Hepatocyte (in vitro differentiated cells): ENCODE results near the gene INSR. TPM values are rescaled to one million over a fixed set of nuclear protein-coding genes. Genes with fewer than 3 reads are reported as not detected.
A peak's percentile ranks its signal among the peaks of the same experiment; 100 is the strongest.

Source experiments
- DNase-seq: peaks from one replicate; pipeline ENCODE4 v3.0.0-alpha.2; 2016; ENCODE audit warnings: low spot score
- H2AFZ ChIP-seq: fragments of 200-600 bp; sonication (generic); 2 replicates; pipeline ENCODE4 v1.6.0; 2016; ENCODE audit warnings: antibody characterized with exemption, mild to moderate bottlenecking
- H3K27ac ChIP-seq: fragments of 200-600 bp; sonication (generic); 2 replicates; pipeline ENCODE4 v1.5.1; 2016; ENCODE audit warnings: mild to moderate bottlenecking
- H3K27me3 ChIP-seq: fragments of 200-600 bp; sonication (generic); 2 replicates; pipeline ENCODE4 v1.6.1; 2016
- H3K36me3 ChIP-seq: fragments of 200-600 bp; sonication (generic); replicated peaks from 2 replicates; pipeline ENCODE4 v1.5.1; 2016; ENCODE audit warnings: low read depth; ENCODE audit not compliant: insufficient read depth
- H3K4me1 ChIP-seq: fragments of 200-600 bp; sonication (generic); 2 replicates; pipeline ENCODE4 v1.5.1; 2016; ENCODE audit warnings: mild to moderate bottlenecking, moderate library complexity; ENCODE audit not compliant: insufficient read depth
- H3K4me2 ChIP-seq: fragments of 200-600 bp; sonication (generic); 2 replicates; pipeline ENCODE4 v1.6.0; 2016
- H3K4me3 ChIP-seq: fragments of 200-600 bp; sonication (generic); 2 replicates; pipeline ENCODE4 v1.5.1; 2016; ENCODE audit warnings: mild to moderate bottlenecking
- H3K79me2 ChIP-seq: fragments of 200-600 bp; sonication (generic); 2 replicates; pipeline ENCODE4 v1.6.0; 2017; ENCODE audit warnings: mild to moderate bottlenecking
- H3K9me2 ChIP-seq: fragments of 200-600 bp; sonication (generic); replicated peaks from 2 replicates; pipeline ENCODE4 v1.6.0; 2017; ENCODE audit warnings: mild to moderate bottlenecking; ENCODE audit not compliant: insufficient read depth
- H3K9me3 ChIP-seq: fragments of 200-600 bp; sonication (generic); 2 replicates; pipeline ENCODE4 v1.5.1; 2016; ENCODE audit warnings: low read depth, mild to moderate bottlenecking
- H4K20me1 ChIP-seq: fragments of 200-600 bp; sonication (generic); 2 replicates; pipeline ENCODE4 v1.6.0; 2016; ENCODE audit warnings: mild to moderate bottlenecking; ENCODE audit not compliant: insufficient read depth, poor library complexity, severe bottlenecking
- CTCF ChIP-seq: fragments of 200-600 bp; sonication (generic); IDR thresholded peaks from 2 replicates; pipeline ENCODE4 v1.5.1; 2016; ENCODE audit warnings: antibody characterized with exemption, mild to moderate bottlenecking; ENCODE audit not compliant: poor library complexity
- EZH2 ChIP-seq: fragments of 200-600 bp; sonication (generic); IDR thresholded peaks from 2 replicates; pipeline ENCODE4 v1.6.1; 2016; ENCODE audit warnings: antibody characterized with exemption, mild to moderate bottlenecking, borderline replicate concordance
- EZH2phosphoT487 ChIP-seq: fragments of 200-600 bp; sonication (generic); IDR thresholded peaks from one replicate; pipeline ENCODE4 v1.6.1; 2018; ENCODE audit warnings: antibody characterized with exemption, mild to moderate bottlenecking, low read depth, moderate library complexity; ENCODE audit not compliant: unreplicated experiment, severe bottlenecking
- WGBS: methylation state at CpG from one replicate; pipeline ENCODE4 v1.1.6; 2016; ENCODE audit warnings: low lambda C conversion rate; ENCODE audit errors: missing lambda C conversion rate; 5-methylcytosine and 5-hydroxymethylcytosine counted together
- polyA plus RNA-seq: library from polyadenylated mRNA; unstranded; fragments of >200 nt; fragmentation: Nextera tagmentation; extraction: Ambion mirVana; gene quantifications from 2 replicates; pipeline ENCODE4 v1.2.1, GENCODE V29; 2016
- total RNA-seq: library from RNA; depleted of rRNA; stranded (reverse); fragments of >200 nt; gene quantifications from 2 replicates; pipeline ENCODE4 v1.2.3, GENCODE V29; 2014

The INSR gene
- total and polyA plus RNA-seq, 2 experiments from 2014 or later, result 17.0 to 59.0 TPM

- no peaks in the 10 kb centered on the region for H3K9me3 ChIP-seq
- no peaks in the 10 kb centered on the region for H3K36me3 ChIP-seq
- no peaks in the 10 kb centered on the region for H3K9me2 ChIP-seq
- H3K27ac ChIP-seq, result peak overlapping the region; percentile 82
- H3K4me3 ChIP-seq, result no peak overlapping the region
- no peaks in the 10 kb centered on the region for H3K27me3 ChIP-seq
- H3K4me2 ChIP-seq, result no peak overlapping the region
- H3K79me2 ChIP-seq, result peaks cover 56% of the 10 kb centered on the region
- TF ChIP-seq CTCF (no peak), EZH2 (no peak), EZH2phosphoT487 (no peak)
- H3K4me1 ChIP-seq, result peaks cover 32% of the 10 kb centered on the region
- DNase-seq, result no peak
- peaks cover 13% of the 10 kb centered on the region for H4K20me1 ChIP-seq
- no peak overlapping the region for H2AFZ ChIP-seq
- 86% methylated on average over 7 of the region's 7 CpGs for WGBS
Observed at GRCh38 chr19:7215176-7215575, 79.0 kb downstream of the INSR start.

GRCh38 chr19:7214324-7215089 lies 79.7 kb downstream of the INSR start:
- Histone ChIP-seq H2AFZ (no peak overlapping the region), H3K9me3 (no peaks in the 10 kb centered on the region), H3K79me2 (peaks cover 54% of the 10 kb centered on the region), H3K4me2 (peak overlapping the region; percentile 58), H3K9me2 (no peaks in the 10 kb centered on the region), H3K4me3 (no peak overlapping the region), H3K27me3 (no peaks in the 10 kb centered on the region), H4K20me1 (peaks cover 13% of the 10 kb centered on the region), H3K36me3 (no peaks in the 10 kb centered on the region), H3K27ac (peak overlapping the region; percentile 82), H3K4me1 (peaks cover 32% of the 10 kb centered on the region)
- 48% methylated on average over 9 of the region's 10 CpGs for WGBS
- TF ChIP-seq EZH2 (no peak), CTCF (no peak), EZH2phosphoT487 (no peak)
- DNase-seq, result no peak

- Histone ChIP-seq H3K4me1 (peaks cover 32% of the 10 kb centered on the region), H3K27ac (peak overlapping the region; percentile 82), H3K36me3 (no peaks in the 10 kb centered on the region)
Observed at GRCh38 chr19:7213628-7214323, 80.4 kb downstream of the INSR start.

More at GRCh38 chr19:7213628-7214323, 80.4 kb downstream of the INSR start:
- Histone ChIP-seq H2AFZ (no peak overlapping the region), H3K27me3 (no peaks in the 10 kb centered on the region), H3K79me2 (peaks cover 56% of the 10 kb centered on the region), H3K4me3 (no peak overlapping the region), H3K9me3 (no peaks in the 10 kb centered on the region), H3K9me2 (no peaks in the 10 kb centered on the region), H3K4me2 (peak overlapping the region; percentile 58), H4K20me1 (peaks cover 13% of the 10 kb centered on the region)
- DNase-seq, result no peak
- WGBS, result 77% methylated on average over 14 of the region's 14 CpGs
- TF ChIP-seq EZH2 (no peak), CTCF (no peak), EZH2phosphoT487 (no peak)
